H1 (cell line): Measurements from ENCODE around the gene DOK1. TPM values are rescaled to one million over a fixed set of nuclear protein-coding genes. Genes with fewer than 3 reads are reported as not detected.
A peak's percentile ranks its signal among the peaks of the same experiment; 100 is the strongest.

Experiments
- ATF2 ChIP-seq: IDR thresholded peaks from 2 replicates; pipeline ENCODE4 v1.6.1; 2012; ENCODE audit warnings: low read length, inconsistent platforms
- ATF3 ChIP-seq: IDR thresholded peaks from 2 replicates; pipeline ENCODE4 v1.6.1; 2011; ENCODE audit warnings: low read depth, mild to moderate bottlenecking, low read length; ENCODE audit not compliant: insufficient read depth
- CEBPB ChIP-seq: IDR thresholded peaks from 2 replicates; pipeline ENCODE4 v1.6.1; 2012; ENCODE audit warnings: low read depth, low read length
- CHD2 ChIP-seq: IDR thresholded peaks from 2 replicates; pipeline ENCODE4 v1.6.1; 2012; ENCODE audit warnings: low read length, improper control_type of control experiment
- CREB1 ChIP-seq: IDR thresholded peaks from 2 replicates; pipeline ENCODE4 v1.6.1; 2012; ENCODE audit warnings: inconsistent platforms
- EGR1 ChIP-seq: IDR thresholded peaks from 2 replicates; pipeline ENCODE4 v1.6.1; 2011; ENCODE audit warnings: low read depth, low read length, borderline replicate concordance
- EZH2 ChIP-seq: fragments of 200-600 bp; sonication (generic); IDR thresholded peaks from 2 replicates; pipeline ENCODE4 v1.7.1; 2012; ENCODE audit warnings: low read depth, mild to moderate bottlenecking, moderate library complexity, low read length, inconsistent platforms; ENCODE audit not compliant: severe bottlenecking
- HDAC2 ChIP-seq, 2 experiments: fragments of 300-600 bp in 1 of 2; sonication (generic) in 1 of 2; IDR thresholded peaks; 2 replicates each; pipeline ENCODE4 v1.6.1; 2011 to 2012; ENCODE audit warnings: low read depth in 2 of 2, low read length in 2 of 2, mild to moderate bottlenecking in 2 of 2, moderate library complexity in 2 of 2, borderline replicate concordance in 1 of 2, inconsistent platforms in 1 of 2
- HDAC6 ChIP-seq: IDR thresholded peaks from one replicate; pipeline ENCODE4 v1.7.1; 2012; ENCODE audit warnings: low read depth, mild to moderate bottlenecking, inconsistent platforms, low read length, moderate library complexity
- JUN ChIP-seq: IDR thresholded peaks from 2 replicates; pipeline ENCODE4 v1.6.1; 2011; ENCODE audit warnings: low read depth, mild to moderate bottlenecking, improper control_type of control experiment, low read length
- JUND ChIP-seq: IDR thresholded peaks from 2 replicates; pipeline ENCODE4 v1.6.1; 2011; ENCODE audit warnings: mild to moderate bottlenecking, improper control_type of control experiment, low read length
- KDM5A ChIP-seq: fragments of 200-600 bp; IDR thresholded peaks from 2 replicates; pipeline ENCODE4 v1.7.1; 2012; ENCODE audit warnings: mild to moderate bottlenecking, low read length, inconsistent platforms, mixed read lengths
- NANOG ChIP-seq: IDR thresholded peaks from 2 replicates; pipeline ENCODE4 v1.6.1; 2011; ENCODE audit warnings: low read length, low read depth, mild to moderate bottlenecking, inconsistent platforms; ENCODE audit not compliant: insufficient read depth, poor library complexity, severe bottlenecking
- PHF8 ChIP-seq: fragments of 200-600 bp; sonication (generic); conservative IDR thresholded peaks from 2 replicates; pipeline ENCODE4 v1.7.1; 2012; ENCODE audit warnings: low read depth, mild to moderate bottlenecking, inconsistent platforms, low read length, moderate library complexity
- RBBP5 ChIP-seq: IDR thresholded peaks from 2 replicates; pipeline ENCODE4 v1.7.1; 2012; ENCODE audit warnings: low read depth, mild to moderate bottlenecking, inconsistent platforms, low read length, moderate library complexity, borderline replicate concordance
- RXRA ChIP-seq: IDR thresholded peaks from 2 replicates; pipeline ENCODE4 v1.6.1; 2011; ENCODE audit warnings: low read depth, mild to moderate bottlenecking, low read length, moderate library complexity; ENCODE audit not compliant: insufficient read depth
- SIRT6 ChIP-seq: IDR thresholded peaks from one replicate; pipeline ENCODE4 v1.7.1; 2012; ENCODE audit warnings: low read length, inconsistent platforms
- SP1 ChIP-seq: IDR thresholded peaks from 2 replicates; pipeline ENCODE4 v1.6.1; 2011; ENCODE audit warnings: low read depth, low read length
- TAF1 ChIP-seq: IDR thresholded peaks from 2 replicates; pipeline ENCODE4 v1.6.1; 2011; ENCODE audit warnings: mild to moderate bottlenecking, low read depth, low read length
- TBP ChIP-seq: IDR thresholded peaks from 2 replicates; pipeline ENCODE4 v1.6.1; 2011; ENCODE audit warnings: low read depth, low read length, improper control_type of control experiment
- TEAD4 ChIP-seq: IDR thresholded peaks from 2 replicates; pipeline ENCODE4 v1.6.1; 2012; ENCODE audit warnings: low read depth, low read length, inconsistent platforms, mixed read lengths
- YY1 ChIP-seq: IDR thresholded peaks from 2 replicates; pipeline ENCODE4 v1.6.1; 2011; ENCODE audit warnings: low read depth, mild to moderate bottlenecking, low read length
- polyA plus RNA-seq, 7 experiments: library from polyadenylated mRNA; depleted of rRNA in 3 of 7; stranded (reverse) in 5 of 7; unstranded in 2 of 7; fragments of >200 nt in 5 of 7; fragments of 200-250 nt in 2 of 7; gene quantifications; 1 replicate in 5 of 7; 2 replicates in 1 of 7; 4 replicates in 1 of 7; pipeline versions ENCODE4 v1.2.1 to v1.2.3, GENCODE V29; 2011 to 2013; ENCODE audit warnings: missing spikeins in 2 of 7, mixed read lengths in 2 of 7
- total RNA-seq: library from RNA; stranded (reverse); fragmentation: NEBNext Ultra II Directional; extraction: Animal tissue kit (Norgen Biotek cat#: 25700); gene quantifications from 2 replicates; pipeline ENCODE4 v1.2.1, GENCODE V29; 2021

The DOK1 gene
- total and polyA plus RNA-seq, 2 of the 8 experiments (the other 6 are each of a cell fraction or from before 2014, with no cell fraction given), result 11.0 to 14.3 TPM

- TF ChIP-seq YY1 (no peak), RBBP5 (peak; percentile 29; the same call in 1 of the 2 replicates), TAF1 (peak; percentile 63), HDAC2 (IDR thresholded peaks at IDR 0.05; ENCODE audit: borderline replicate concordance in 1 of 2, low read depth in 2 of 2, low read length in 2 of 2) (peak in 1 of 2 experiments; percentile 85; a peak in 1 of 4 replicates), SP1 (no peak), JUND (no peak), CHD2 (no peak), JUN (no peak), PHF8 (peak; percentile 71; the same call in 1 of the 2 replicates), HDAC6 (no peak), ATF2 (no peak), TBP (peak; percentile 51; the same call in 1 of the 2 replicates), CEBPB (no peak), CREB1 (peak; percentile 78; the same call in 1 of the 2 replicates), ATF3 (no peak), EGR1 (peak; percentile 62), TEAD4 (no peak), KDM5A (no peak), EZH2 (peak; percentile 53), SIRT6 (no peak), RXRA (no peak), NANOG (no peak)
These were observed 5.4 kb upstream of the DOK1 start (continued) for GRCh38 chr2:74548900-74549826.
